Measurements from ENCODE around the gene MINDY4. TPM values are rescaled to one million over a fixed set of nuclear protein-coding genes. Genes with fewer than 3 reads are reported as not detected.

Gene MINDY4
- total RNA-seq, 1 donor from 2014 or later, result 14.3 TPM

DNA sequence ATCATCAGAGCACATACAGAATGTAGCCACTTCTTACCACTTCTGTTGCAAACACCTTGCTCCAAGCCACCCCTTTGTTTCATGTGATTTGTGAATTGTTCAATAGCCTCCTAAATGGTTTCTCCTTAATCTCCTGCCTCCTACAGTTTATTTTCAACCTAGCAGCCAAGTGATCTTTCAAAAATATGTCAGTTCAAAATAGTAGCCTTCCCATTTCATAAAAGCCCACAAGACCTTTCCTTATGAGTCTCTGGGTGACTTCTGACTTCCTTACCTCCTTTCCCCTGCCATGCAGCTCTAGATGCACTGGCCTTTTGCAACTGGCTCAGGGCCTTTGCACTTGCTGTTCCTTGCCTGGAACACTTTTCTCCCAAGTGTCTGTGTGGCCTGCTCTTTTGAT lies 4.8 kb downstream of the MINDY4 start:
- peaks cover 5% of the 10 kb centered on the region for H3K36me3 Mint-ChIP-seq (ENCODE audit: insufficient read depth)
- H3K27ac Mint-ChIP-seq, result no peak overlapping the region
- TF ChIP-seq, protein P1, sequence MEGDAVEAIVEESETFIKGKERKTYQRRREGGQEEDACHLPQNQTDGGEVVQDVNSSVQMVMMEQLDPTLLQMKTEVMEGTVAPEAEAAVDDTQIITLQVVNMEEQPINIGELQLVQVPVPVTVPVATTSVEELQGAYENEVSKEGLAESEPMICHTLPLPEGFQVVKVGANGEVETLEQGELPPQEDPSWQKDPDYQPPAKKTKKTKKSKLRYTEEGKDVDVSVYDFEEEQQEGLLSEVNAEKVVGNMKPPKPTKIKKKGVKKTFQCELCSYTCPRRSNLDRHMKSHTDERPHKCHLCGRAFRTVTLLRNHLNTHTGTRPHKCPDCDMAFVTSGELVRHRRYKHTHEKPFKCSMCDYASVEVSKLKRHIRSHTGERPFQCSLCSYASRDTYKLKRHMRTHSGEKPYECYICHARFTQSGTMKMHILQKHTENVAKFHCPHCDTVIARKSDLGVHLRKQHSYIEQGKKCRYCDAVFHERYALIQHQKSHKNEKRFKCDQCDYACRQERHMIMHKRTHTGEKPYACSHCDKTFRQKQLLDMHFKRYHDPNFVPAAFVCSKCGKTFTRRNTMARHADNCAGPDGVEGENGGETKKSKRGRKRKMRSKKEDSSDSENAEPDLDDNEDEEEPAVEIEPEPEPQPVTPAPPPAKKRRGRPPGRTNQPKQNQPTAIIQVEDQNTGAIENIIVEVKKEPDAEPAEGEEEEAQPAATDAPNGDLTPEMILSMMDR (IDR thresholded peaks at IDR 0.05; ENCODE audit: unreplicated experiment), result no peak
- peaks cover 5% of the 10 kb centered on the region for H3K4me1 Mint-ChIP-seq (ENCODE audit: low read depth)
- DNase-seq (ENCODE audit: low spot score, unreplicated experiment), result no peak
- H3K27me3 Mint-ChIP-seq, result no peaks in the 10 kb centered on the region
- H3K4me3 Mint-ChIP-seq (ENCODE audit: low read depth), result no peak overlapping the region
- no peaks in the 10 kb centered on the region for H3K9me3 Mint-ChIP-seq (ENCODE audit: low read depth)

DNA sequence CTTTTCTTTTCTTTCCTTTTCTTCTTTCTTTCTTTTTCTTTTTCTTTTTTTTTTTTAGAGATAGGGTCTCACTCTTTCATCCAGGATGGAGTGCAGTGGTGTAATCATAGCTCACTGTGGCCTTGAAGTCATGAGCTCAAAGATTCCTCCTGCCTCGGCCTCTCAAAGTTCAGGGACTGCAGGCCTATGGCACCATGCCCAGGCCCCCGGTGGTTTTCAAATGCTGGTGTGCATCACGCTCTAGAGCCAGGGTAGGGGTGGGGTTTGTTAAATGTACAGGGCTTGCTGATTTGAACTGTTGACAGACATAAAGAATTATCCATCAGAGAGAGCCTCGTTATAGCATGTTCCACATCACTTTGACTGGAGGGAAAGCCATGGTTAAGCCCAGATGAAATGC lies 5.8 kb downstream of the MINDY4 start:
- no peaks in the 10 kb centered on the region for H3K27me3 Mint-ChIP-seq
- no peaks in the 10 kb centered on the region for H3K9me3 Mint-ChIP-seq (ENCODE audit: low read depth)
- no peak overlapping the region for H3K27ac Mint-ChIP-seq
- peaks cover 3% of the 10 kb centered on the region for H3K4me1 Mint-ChIP-seq (ENCODE audit: low read depth)
- H3K36me3 Mint-ChIP-seq (ENCODE audit: insufficient read depth), result peaks cover 11% of the 10 kb centered on the region
- TF ChIP-seq, protein P1 (IDR thresholded peaks at IDR 0.05; ENCODE audit: unreplicated experiment), result no peak
- DNase-seq (ENCODE audit: low spot score, unreplicated experiment), result no peak
- no peak overlapping the region for H3K4me3 Mint-ChIP-seq (ENCODE audit: low read depth)

DNA sequence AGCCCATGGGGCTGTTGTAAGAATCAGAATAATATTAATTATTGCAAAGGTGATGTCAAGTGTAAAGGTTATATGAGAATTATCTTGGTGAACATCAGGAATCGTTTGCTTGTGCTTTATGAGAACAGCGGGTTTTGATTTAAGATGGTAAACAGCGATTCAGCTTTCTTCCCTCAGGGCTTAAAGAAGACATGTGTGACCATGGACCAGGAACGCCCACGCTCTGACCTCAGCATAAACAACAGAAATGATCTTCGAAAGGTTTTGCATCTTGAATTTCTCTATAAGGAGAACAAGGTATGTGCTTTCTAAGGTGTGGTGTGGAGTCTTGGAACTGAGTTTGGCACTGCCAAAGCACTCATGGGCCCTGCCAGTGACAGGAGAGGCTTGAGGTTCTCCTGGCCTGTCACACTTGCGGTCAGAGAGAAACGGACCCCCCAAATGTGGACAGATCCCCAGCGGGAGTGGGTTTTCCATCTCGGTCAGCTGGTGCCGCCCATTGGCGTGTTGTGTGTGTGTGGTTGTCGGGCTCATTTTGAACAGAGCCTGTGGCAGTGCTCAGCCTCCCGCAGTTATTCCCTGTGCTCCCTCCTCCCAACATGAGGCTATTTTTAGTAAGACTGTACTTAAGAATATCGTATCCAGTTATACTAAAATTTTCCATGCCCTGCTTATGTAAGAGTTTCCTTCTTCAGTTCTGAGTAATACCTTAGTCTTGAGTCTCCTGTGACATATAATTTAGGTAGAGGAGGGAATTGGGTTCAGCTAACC lies 7.2 kb downstream of the MINDY4 start:
- H3K4me3 Mint-ChIP-seq (ENCODE audit: low read depth), result no peak overlapping the region
- H3K9me3 Mint-ChIP-seq (ENCODE audit: low read depth), result no peaks in the 10 kb centered on the region

DNA sequence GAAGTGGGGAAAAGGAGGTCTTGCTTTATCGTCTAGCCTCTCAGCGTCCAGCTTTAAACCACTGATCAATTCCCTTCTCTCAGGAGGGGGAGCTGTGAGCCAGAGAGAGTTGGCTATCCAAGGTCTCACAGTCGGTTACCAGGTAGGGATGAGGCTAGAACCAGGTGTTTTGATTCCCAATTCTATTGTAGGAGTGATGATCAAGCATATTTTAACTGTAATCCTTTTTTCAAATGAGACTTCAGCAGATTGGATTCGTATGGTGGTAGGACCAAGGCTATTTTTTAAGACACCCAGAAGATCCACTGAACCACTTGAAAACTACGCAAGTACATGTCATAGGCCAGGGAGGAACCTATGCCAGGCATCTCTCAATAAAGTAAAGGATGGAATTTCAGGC lies 8.4 kb downstream of the MINDY4 start:
- H3K27ac Mint-ChIP-seq, result no peak overlapping the region
- no peaks in the 10 kb centered on the region for H3K27me3 Mint-ChIP-seq
- H3K4me3 Mint-ChIP-seq (ENCODE audit: low read depth), result no peak overlapping the region
- TF ChIP-seq, protein P1 (IDR thresholded peaks at IDR 0.05; ENCODE audit: unreplicated experiment), result no peak
- no peaks in the 10 kb centered on the region for H3K4me1 Mint-ChIP-seq (ENCODE audit: low read depth)
- no peak for DNase-seq (ENCODE audit: low spot score, unreplicated experiment)
- H3K36me3 Mint-ChIP-seq (ENCODE audit: insufficient read depth), result peaks cover 21% of the 10 kb centered on the region
- no peaks in the 10 kb centered on the region for H3K9me3 Mint-ChIP-seq (ENCODE audit: low read depth)

More for the DNA sequence above, 7.2 kb downstream of the MINDY4 start:
- DNase-seq (ENCODE audit: low spot score, unreplicated experiment), result no peak
- Mint-ChIP-seq H3K27me3 (no peaks in the 10 kb centered on the region), H3K4me1 (ENCODE audit: low read depth) (no peaks in the 10 kb centered on the region), H3K36me3 (ENCODE audit: insufficient read depth) (peaks cover 17% of the 10 kb centered on the region), H3K27ac (no peak overlapping the region)
- TF ChIP-seq, protein P1 (IDR thresholded peaks at IDR 0.05; ENCODE audit: unreplicated experiment), result no peak

DNA sequence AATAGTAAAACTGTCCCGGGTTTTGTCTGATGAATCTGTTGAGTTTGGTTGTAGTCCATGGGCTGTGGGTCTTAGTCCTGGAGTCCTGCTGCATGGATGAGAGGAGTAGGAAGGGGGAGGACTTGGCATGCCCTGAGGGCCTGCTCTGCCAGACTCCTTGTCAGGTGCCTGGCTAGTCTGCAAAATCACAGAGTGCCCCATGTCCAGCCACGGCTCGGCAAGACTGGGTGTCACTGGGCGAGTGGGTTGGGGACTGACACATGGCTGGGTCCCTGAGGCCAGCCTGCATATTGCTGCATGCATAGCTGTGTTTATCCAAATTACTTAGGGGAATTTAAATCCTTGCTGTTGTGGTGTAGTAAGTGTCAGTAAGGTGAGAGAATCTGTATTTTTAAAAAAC lies 9.7 kb downstream of the MINDY4 start:
- H3K36me3 Mint-ChIP-seq (ENCODE audit: insufficient read depth), result peaks cover 30% of the 10 kb centered on the region
- no peaks in the 10 kb centered on the region for H3K9me3 Mint-ChIP-seq (ENCODE audit: low read depth)
- no peak overlapping the region for H3K27ac Mint-ChIP-seq
- H3K4me1 Mint-ChIP-seq (ENCODE audit: low read depth), result no peaks in the 10 kb centered on the region
- no peak overlapping the region for H3K4me3 Mint-ChIP-seq (ENCODE audit: low read depth)
- DNase-seq (ENCODE audit: low spot score, unreplicated experiment), result no peak
- TF ChIP-seq, protein P1 (IDR thresholded peaks at IDR 0.05; ENCODE audit: unreplicated experiment), result no peak
- no peaks in the 10 kb centered on the region for H3K27me3 Mint-ChIP-seq

Measured in progenitor cell of endocrine pancreas (in vitro differentiated cells).